ENCODE data around the gene LSM7. TPM values are rescaled to one million over a fixed set of nuclear protein-coding genes. Genes with fewer than 3 reads are reported as not detected.

LSM7 gene
- total RNA-seq, 2 experiments from 2014 or later: 73.6 to 80.1 TPM

DNA sequence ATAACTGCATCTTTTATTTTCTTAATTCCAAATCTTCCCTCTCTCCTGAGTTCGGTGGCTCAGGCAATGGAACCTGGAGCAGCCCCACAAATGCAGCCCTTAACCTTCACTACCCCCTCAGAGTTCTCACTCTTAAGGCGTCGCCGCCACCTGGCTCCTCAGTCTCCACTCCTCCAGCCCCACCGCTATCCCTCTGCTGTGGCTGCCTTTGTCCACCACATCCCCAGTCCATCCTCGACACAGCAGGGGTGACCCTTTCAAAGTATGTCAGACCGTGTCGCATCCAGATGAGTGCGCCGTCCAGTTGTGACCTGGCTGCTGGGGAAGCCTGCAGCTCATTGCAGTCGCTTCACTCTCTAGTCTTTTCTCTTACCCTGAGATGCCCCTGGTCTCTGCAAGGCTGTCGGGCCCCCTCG is 1.1 kb upstream of the LSM7 start:
- H3K36me3 ChIP-seq (ENCODE audit: insufficient read depth, low read length): peaks cover 18% of the 10 kb centered on the region
- H3K9me3 Mint-ChIP-seq: no peaks in the 10 kb centered on the region
- no peak overlapping the region for H3K27ac ChIP-seq (ENCODE audit: low read depth in 1 of 2, low read length in 2 of 2)
- DNase-seq (no peak), ATAC-seq (ENCODE audit: poor library complexity) (no peak)
- no peaks in the 10 kb centered on the region for H3K27me3 Mint-ChIP-seq
- intact Hi-C loops (cut with DNase I, micrococcal nuclease): loop anchor here (5.0 kb wide), 5 partner anchors 37 to 177 kb away; partner anchors contain the start of genes AP3D1 (in 1 of the 2) and TIMM13 (in 1 of the 2)
- peaks cover 43% of the 10 kb centered on the region for H3K36me3 Mint-ChIP-seq (ENCODE audit: low read depth)
- no peaks in the 10 kb centered on the region for H3K9me3 ChIP-seq (ENCODE audit: control insufficient read depth in 1 of 2, insufficient read depth in 1 of 2, low read length in 2 of 2)
- peak overlapping the region; percentile 96 for H3K4me3 ChIP-seq (ENCODE audit: low read length)
- no peaks in the 10 kb centered on the region for H3K27me3 ChIP-seq (ENCODE audit: control insufficient read depth in 1 of 2, insufficient read depth in 2 of 2, low read length in 2 of 2)
- peak overlapping the region; percentile 93 for H3K4me3 Mint-ChIP-seq
- H3K27ac Mint-ChIP-seq: peak overlapping the region; percentile 93
- no peak for TF ChIP-seq CTCF (IDR thresholded peaks at IDR 0.05)
- peaks cover 78% of the 10 kb centered on the region for H3K4me1 ChIP-seq (ENCODE audit: insufficient read depth, low read length)
- ChIA-PET CTCF (no interaction called here), POLR2A (no interaction called here)
- H3K4me1 Mint-ChIP-seq (ENCODE audit: low read depth): peaks cover 72% of the 10 kb centered on the region

DNA sequence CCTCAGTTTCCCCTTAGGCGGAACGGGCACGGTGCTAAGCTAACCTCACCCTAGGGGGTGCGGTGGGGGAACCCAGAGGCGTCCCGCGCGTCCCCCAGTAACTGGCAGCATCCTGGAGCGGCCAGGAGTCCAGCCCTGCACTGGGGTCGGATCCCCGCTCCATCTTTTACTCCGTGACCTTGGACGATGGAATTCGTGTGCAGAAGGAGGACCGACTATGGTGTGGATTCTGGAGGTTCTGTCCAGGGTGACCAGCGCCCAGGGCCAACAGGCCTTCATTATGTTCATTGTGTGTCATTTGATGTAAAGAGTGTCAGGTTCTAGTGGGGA is 728 bp upstream of the LSM7 start:
- peaks cover 22% of the 10 kb centered on the region for H3K36me3 ChIP-seq (ENCODE audit: insufficient read depth, low read length)
- no peaks in the 10 kb centered on the region for H3K9me3 ChIP-seq (ENCODE audit: control insufficient read depth in 1 of 2, insufficient read depth in 1 of 2, low read length in 2 of 2)
- intact Hi-C loops (cut with DNase I, micrococcal nuclease): loop anchor here (5.0 kb wide), 5 partner anchors 37 to 177 kb away; partner anchors contain the start of genes AP3D1 (in 1 of the 2) and TIMM13 (in 1 of the 2)
- peak overlapping the region; percentile 93 for H3K4me3 Mint-ChIP-seq
- no peaks in the 10 kb centered on the region for H3K9me3 Mint-ChIP-seq
- peaks cover 76% of the 10 kb centered on the region for H3K4me1 ChIP-seq (ENCODE audit: insufficient read depth, low read length)
- POLR2A ChIA-PET: interaction anchor here (1.7 kb wide), 1 partner anchor 40 kb away, joined by 7 read pairs; no protein-coding TSS in a partner anchor
- H3K4me1 Mint-ChIP-seq (ENCODE audit: low read depth): peaks cover 74% of the 10 kb centered on the region
- no peaks in the 10 kb centered on the region for H3K27me3 ChIP-seq (ENCODE audit: control insufficient read depth in 1 of 2, insufficient read depth in 2 of 2, low read length in 2 of 2)
- H3K27me3 Mint-ChIP-seq: no peaks in the 10 kb centered on the region
- H3K27ac ChIP-seq (ENCODE audit: low read depth in 1 of 2, low read length in 2 of 2): no peak overlapping the region
- DNase-seq (no peak), ATAC-seq (ENCODE audit: poor library complexity) (no peak)
- peak overlapping the region; percentile 96 for H3K4me3 ChIP-seq (ENCODE audit: low read length)
- TF ChIP-seq CTCF (IDR thresholded peaks at IDR 0.05): no peak
- H3K27ac Mint-ChIP-seq: peak overlapping the region; percentile 93
- H3K36me3 Mint-ChIP-seq (ENCODE audit: low read depth): peaks cover 47% of the 10 kb centered on the region
- CTCF ChIA-PET: no interaction called here

DNA sequence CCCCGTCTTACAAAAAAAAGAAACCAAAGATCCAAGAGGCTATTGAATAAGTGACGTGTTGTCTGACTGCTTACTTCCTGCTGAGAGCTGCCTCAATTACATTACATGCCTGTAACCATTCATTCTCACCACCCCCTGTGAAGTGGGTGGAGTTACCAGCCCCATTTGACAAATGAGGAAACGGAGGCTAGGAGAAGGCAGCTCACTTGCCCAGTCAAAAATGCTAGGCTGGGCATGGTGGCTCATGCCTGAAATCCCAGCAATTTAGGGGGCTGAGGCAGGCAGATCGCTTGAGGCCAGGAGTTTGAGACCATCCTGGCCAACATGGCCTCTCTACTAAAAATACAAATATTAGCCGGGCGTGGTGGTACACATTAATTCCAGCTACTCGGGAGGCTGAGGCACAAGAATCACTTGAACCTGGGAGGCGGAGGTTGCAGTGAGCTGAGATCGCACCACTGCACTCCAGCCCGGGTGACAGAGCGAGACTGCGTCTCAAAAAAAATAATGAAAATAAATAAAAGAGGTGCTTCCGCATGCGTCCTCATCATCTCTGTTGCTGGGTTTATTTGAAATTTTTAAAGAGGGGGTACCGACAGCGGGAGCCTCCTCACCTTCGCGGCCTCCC is 499 bp downstream of the LSM7 start:
- CTCF ChIA-PET: no interaction called here
- DNase-seq (peak in 11 of 14 experiments; percentile 22 to 86 (median 35)), ATAC-seq (ENCODE audit: poor library complexity) (peak; percentile 56)
- peak overlapping the region; percentile 96 for H3K4me3 ChIP-seq (ENCODE audit: low read length)
- peaks cover 65% of the 10 kb centered on the region for H3K4me1 ChIP-seq (ENCODE audit: insufficient read depth, low read length)
- Mint-ChIP-seq H3K4me3 (peak overlapping the region; percentile 100), H3K27me3 (no peaks in the 10 kb centered on the region), H3K9me3 (no peaks in the 10 kb centered on the region), H3K36me3 (ENCODE audit: low read depth) (peaks cover 47% of the 10 kb centered on the region), H3K4me1 (ENCODE audit: low read depth) (peaks cover 74% of the 10 kb centered on the region), H3K27ac (peak overlapping the region; percentile 93)
- H3K27me3 ChIP-seq (ENCODE audit: control insufficient read depth in 1 of 2, insufficient read depth in 2 of 2, low read length in 2 of 2): no peaks in the 10 kb centered on the region
- intact Hi-C loops (cut with DNase I, micrococcal nuclease): loop anchor here (1.0 to 5.0 kb wide), 7 partner anchors 36 to 176 kb away; partner anchors contain the start of genes AP3D1 (in 1 of the 2), PLEKHJ1 (in 1 of the 2), SF3A2 (in 1 of the 2) and TIMM13 (in 1 of the 2)
- POLR2A ChIA-PET: interaction anchor here (0.6 to 1.7 kb wide), 11 partner anchors 12 to 244 kb away, joined by 3 to 7 read pairs (median 4); partner anchors contain the start of genes GADD45B and PLEKHJ1
- no peak for TF ChIP-seq CTCF (IDR thresholded peaks at IDR 0.05)
- peak overlapping the region; percentile 57 to 78 for H3K27ac ChIP-seq (ENCODE audit: low read depth in 1 of 2, low read length in 2 of 2)
- no peaks in the 10 kb centered on the region for H3K9me3 ChIP-seq (ENCODE audit: control insufficient read depth in 1 of 2, insufficient read depth in 1 of 2, low read length in 2 of 2)
- H3K36me3 ChIP-seq (ENCODE audit: insufficient read depth, low read length): peaks cover 29% of the 10 kb centered on the region

Measured in CD4-positive, alpha-beta T cell (primary cell).